Urothelium cell line (cell line): ENCODE results near the gene SIAH1.
"Not testable (repeated sequence)": the region's sequence is repeated elsewhere in the genome, so short reads cannot be mapped to it uniquely, and the experiment has no call there.

Experiments used
- DNase-seq: peaks from one replicate; pipeline ENCODE4 v3.0.0; 2011; ENCODE audit warnings: low spot score, mixed read lengths
- FAIRE-seq: peaks from 2 replicates; lab custom pipeline; 2011; peaks lifted over from hg19 to GRCh38; lab: Jason Lieb, UNC

Gene SIAH1, protein sequence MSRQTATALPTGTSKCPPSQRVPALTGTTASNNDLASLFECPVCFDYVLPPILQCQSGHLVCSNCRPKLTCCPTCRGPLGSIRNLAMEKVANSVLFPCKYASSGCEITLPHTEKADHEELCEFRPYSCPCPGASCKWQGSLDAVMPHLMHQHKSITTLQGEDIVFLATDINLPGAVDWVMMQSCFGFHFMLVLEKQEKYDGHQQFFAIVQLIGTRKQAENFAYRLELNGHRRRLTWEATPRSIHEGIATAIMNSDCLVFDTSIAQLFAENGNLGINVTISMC

DNA sequence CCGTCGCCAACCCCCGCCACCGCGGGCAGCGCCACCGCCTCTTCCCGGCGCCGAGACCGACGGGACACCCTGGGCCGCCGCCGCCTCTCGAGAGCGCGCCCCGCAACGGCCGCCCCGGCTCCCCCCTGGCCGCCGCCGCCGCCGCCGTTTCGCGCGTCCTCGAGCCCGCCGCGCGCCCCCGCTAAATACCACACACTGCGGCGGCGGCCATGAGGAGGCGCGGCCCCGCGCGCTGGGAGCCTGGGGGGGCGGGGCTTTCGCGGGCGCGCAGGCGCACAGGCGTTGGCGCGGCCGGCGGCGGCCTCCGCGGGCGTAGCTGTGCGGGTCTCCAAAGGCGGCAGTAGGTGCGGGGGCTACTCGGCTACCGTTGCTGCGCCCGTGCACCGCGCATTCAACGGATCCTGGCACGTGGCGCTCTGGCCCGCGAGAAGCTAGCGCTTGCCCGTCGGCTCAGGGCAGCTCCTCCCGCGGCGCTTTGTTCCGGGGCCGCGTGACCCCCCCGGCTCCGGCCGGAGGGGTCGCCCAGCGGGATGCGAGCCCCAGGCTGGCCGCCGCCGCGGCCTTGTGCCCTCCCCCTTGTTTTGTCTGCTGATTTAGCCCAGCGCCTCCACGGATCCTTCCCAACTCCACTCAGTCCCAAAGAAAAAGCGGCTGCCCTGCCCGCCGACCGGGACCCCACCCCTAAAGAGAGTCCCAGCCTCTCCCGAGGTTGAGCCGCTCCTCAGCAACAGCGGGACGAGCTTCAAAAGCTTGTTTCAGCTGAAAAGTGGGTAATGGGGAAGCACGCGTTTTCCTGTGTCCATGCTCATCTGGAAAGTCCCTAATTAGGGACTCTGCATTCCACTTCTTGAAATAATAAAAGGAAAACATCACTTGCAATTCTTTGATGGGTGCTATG is at the start of gene SIAH1:
SIAH1 (minus strand) TSS at position 161 of the 898 bp plus-strand sequence. CDS start 22,985 bp downstream, outside the sequence.
- FAIRE-seq (no peak), DNase-seq (peak; percentile 94)

DNA sequence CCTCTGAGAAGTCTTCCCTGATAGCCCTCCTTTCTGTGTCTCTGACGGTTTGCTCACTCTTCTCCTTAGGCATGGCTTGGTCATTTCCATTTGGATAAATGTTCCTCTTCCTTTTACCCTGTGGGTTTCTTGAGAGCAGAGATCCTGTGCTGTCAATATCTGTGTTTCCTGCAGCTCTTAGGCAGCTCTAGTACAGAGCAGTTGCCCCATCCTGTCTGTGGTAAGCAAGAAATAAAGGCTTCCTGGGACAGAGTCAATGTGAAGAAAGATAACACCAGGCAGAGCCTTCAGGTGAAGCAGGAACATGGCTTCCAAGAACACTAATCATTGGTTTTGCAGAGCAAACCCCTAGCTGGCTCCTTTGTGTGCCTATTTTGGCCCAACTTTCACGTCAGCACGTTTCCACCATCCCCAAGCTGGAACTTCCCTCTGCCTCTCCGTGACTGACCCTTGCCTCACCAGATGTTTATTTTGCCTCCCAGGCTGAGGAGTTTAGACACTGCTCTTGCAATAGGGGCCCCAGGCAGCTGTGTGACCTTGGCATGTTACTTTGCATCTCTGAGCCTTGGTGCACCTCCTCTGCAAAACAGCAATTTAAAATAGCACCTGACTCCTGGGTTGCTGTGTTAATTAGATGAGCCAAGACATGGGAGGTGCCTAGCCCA is 49.6 kb upstream of the SIAH1 start:
- DNase-seq (no peak), FAIRE-seq (no peak)

DNA sequence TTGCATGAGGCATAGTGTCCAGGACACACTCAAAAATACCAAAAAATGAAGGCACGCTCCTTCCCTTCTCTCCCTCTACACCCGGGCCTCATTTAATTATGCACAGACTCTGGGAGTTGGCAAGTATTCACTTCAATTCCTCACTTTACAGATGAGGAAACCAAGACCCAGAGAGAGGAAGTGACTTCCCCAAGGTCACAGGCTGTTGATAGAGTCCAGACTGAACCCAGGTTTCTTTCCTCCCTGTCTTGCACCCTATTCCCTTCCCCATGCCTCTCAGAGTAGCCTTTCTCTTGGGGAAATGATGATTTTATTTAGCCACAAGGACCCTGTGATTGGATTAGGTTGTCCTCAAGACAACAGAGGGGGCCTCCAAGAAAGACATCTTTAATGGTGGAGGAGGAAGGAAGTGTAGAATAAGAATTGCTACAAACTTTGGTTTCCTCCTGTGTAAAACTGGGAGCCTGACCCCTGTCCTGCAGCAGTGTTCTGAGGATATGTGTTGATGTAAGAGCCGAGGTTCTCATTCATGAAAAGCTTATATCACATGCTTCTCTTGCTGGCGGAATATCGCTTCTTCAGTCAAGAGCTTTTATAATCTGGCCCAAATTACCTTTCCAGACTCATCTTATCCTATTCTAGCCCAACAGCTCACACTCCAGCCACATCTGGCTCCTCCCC is 48.8 kb upstream of the SIAH1 start:
- FAIRE-seq (no peak), DNase-seq (no peak)

DNA sequence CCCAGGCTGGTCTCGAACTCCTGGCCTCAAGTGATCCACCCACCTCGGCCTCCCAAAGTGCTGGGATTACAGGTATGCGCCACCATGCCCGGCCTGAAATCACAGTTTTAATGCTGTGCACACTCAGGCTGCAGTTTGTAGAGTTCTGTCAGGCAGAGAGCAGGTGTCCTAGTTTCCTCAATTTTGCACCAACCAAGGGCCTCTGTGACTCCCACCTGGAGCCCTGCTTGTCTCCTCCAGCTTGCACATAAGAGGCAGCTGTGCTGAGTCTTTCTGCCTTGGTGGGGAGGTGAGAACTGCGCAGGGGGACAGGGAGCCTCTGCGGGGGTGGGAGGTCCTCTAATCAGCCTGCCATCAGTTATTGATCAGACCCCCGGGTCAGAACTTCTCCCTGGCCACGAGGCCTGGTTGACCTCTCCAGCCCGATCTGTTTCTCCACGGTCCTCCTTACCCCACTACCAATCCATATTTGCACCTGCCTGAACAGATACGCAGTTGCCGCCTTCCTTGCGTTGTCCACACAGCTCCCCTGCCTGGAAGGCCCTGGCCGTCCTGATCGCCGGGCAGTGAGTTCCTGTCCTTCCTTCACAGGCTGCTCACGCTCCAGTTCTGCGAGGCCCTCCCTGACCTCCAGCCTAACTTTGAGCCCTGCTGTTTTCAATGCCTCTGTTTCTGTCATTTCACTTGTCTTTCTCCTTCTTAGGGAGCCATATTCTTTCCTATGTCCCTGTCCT is 48.1 kb upstream of the SIAH1 start:
- DNase-seq = no peak
- FAIRE-seq = no peak

DNA sequence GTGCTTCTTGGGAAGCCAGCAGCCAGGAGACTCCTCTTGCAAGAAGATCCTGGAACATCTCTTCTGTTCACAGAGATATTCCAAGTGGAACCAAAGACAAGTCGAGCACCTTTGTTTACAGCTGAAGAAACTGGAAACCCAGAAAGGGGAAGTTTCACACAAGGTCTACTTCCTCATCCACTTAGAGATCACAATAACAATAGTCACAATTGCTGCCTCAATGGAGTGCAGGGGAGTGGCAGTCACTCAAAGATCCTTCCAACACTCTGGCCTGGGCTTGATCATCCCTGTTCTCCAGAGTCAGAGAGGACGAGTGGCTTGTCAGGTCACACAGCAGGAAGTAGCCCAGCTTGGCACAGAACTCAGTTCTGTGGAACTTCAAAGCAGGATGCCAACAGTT is 46.9 kb upstream of the SIAH1 start:
- DNase-seq (no peak), FAIRE-seq (no peak)

DNA sequence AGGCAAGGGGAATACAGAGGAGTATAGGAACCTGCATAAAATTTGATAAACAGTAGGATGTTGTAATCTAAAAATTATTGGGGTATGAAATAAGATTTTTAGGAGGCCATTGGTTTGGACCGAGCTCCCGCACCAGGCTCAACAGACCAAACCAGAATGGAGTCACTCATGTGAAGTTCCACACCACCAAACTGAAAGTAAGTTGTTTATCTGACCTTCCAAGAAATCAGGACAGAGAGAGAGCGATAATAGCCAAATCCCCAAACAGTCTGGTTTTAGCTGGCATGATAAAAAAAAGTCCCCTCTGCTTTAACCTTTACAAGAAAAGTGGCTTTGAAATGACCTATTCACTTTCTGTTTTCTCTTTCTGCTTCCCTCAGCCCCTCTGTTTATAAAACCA is 45.7 kb upstream of the SIAH1 start:
- no peak for FAIRE-seq
- no peak for DNase-seq

DNA sequence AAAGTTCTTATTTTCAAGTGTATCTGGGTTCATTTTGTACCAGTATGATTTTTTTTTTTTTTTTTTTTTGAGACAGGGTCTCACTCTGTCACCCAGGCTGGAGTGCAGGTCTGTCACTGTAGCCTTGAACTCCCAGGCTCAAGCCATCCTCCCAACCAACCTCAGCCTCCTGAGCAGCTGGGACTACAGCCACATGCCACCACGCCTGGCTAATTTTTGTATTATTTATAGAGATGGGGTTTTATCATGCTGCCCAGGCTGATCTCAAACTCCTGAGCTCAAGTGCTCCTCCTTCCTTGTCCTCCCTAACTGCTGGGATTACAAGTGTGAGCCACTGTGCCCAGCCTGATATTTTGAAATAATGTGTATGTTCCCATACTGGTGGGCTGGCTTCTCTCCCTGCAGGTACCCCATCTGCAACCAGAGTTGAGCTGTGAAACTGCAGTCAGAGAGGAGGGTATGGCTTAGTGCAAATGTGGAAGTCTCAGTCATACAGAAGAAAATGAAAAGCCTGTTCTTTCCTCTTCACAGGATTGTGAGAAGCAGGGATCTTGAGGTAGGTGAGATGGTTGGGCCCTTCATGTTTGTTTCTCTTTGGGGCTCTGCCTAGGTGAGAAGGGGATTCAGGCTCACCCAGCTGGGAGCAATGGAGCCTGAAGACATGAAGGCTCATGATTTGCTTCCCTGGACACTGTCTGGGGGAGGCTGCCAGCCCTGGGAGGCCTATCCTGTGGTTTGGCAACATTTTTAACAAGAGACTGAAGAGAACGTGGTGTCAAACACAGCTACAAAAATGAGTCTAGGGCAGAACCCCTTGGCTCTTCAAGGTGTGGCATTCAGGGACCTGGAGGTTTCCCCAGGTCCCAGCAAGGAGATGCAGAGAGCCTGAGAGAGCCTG is 41.3 kb upstream of the SIAH1 start:
- no peak for DNase-seq
- no peak for FAIRE-seq

DNA sequence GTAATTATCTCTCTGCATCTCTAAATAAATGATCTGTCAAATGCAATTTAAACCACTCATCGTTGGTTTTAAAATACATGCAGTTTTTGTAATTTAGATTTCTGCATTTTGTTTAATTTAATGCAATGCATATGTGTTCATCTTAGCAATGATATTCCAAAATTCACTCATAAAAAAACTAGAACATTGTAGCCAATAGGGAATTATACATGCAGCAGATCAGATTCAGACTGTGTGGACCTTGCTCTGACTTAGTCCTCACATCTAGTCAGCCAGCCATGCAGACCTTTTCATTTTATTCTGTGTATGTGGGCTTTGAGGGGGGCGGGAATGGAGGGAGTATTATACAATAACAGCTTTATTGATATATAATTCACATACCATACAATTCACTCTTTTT is 37.3 kb upstream of the SIAH1 start:
- FAIRE-seq (no peak), DNase-seq (no peak)

DNA sequence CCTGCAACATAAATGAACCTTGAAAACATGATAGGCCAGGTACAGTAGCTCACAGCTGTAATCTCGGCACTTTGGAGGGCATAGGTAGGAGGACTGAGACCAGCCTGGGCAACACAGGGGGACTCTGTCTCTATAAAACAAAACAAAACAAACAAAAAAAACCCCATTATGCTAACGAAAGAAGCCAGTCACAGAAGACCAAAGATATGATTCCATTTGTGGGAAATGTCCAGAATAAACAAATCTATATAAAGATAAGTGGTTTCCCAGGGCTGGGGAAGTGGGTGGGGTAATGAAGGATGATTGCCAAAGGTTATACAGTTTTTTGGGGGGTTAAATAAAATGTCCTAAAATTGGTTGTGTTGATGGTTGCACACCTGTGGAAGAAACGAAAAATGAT is 36.5 kb upstream of the SIAH1 start:
- DNase-seq (no peak), FAIRE-seq (no peak)

DNA sequence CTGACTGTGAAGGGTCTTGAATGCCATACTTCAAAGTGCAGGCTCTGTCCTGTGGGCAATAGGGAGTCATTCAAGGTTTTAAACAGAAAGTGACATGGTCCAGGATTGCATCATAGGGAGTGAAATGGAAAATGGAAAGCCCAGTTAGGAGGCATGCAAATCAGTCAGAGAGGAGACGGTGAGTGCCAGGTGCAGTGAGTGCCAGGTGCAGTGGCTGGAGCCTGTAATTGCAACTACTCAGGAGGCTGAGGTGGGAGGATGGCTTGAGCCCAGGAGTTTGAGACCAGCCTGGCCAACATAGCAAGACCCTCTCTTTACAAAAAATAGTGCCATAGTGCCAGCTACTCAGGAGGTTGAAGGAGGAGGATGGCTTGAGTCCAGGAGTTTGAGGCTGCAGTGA is 35.2 kb upstream of the SIAH1 start:
- DNase-seq = no peak
- no peak for FAIRE-seq

DNA sequence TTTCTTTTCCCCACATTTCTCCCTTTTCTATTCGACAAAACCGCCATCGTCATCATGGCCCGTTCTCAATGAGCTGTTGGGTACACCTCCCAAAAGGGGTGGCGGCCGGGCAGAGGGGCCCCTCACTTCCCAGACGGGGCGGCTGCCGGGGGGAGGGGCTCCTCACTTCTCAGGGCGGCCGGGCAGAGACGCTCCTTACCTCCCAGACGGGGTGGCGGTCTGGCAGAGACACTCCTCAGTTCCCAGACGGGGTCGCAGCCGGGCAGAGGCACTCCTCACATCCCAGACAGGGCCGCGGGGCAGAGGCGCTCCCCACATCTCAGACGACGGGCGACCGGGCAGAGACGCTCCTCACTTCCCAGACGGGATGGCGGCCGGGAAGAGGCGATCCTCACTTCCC is 31.4 kb upstream of the SIAH1 start:
- not testable (repeated sequence) for FAIRE-seq, DNase-seq

DNA sequence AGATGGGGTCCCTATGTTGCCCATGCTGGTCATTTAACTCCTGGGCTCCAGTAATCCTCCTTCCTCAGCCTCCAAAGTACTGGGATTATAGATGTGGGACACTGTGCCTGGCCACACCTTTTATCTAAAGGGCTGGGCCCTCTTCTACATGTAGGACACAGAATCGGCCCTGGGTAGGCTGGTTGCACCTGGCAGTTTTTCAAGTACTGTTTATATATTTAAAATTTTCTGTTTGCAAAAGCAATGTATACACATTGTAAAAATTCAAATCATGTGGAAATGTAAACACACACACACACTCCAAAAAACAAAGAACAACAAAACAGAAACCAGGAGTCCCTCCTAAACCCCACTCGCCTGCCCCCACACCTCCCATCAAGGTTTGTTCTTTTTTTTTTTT is 28.1 kb upstream of the SIAH1 start:
- DNase-seq (no peak), FAIRE-seq (no peak)

DNA sequence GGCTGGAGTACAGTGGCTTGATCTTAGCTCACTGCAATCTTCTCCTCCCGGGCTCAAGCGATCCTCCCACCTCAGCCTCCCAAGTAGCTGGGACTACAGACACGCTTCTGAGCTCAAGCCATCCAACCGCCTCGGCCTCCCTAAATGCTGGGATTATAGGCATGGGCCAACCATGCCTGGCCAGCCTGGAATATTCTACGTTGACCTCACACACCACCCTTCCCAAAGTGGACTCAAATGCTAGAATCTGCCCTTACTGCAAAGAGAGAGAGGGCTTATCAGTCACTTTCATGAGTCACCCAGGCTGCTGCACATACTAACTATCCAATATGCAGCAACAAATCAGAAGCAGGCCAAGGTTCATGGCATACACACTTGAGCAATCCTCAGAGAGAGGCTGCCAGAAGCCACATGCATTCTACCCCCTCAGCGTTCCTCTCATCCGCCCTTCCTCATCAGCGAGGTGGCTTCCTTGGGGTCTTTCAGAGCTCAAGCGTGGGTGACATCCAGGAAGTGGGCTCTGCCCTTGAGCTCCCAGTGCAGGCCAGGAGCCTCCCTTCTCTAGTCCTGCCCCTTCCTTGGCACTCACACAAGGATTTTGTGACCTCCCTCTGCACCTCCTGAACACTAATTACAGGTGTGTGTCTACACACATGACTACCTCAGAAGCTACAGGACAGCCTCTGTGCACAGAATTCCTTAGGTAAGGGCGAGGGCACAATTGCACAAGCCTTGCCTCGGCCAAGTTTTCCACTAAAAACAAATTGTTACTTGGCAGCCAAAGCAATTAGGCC is 24.8 kb upstream of the SIAH1 start:
- DNase-seq (peak; percentile 48), FAIRE-seq (no peak)

DNA sequence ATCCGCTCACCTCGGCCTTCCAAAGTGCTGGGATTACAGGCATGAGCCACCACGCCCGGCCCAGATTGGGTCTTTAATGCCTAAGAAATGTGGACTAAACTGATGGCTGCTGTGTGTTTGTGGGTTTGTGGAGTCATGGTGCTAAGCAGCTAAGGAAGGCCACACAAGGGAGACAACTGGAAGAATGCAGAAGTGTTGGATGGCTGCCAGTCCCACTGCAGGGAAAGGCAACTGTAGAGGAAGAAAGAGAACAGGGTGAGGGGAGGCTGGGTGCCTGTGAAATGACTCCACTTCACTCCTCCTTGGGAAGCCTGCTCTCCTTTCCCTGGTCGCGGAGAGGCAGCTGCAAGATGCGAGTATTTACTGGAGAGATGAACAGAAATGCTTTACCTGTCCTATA is 23.5 kb upstream of the SIAH1 start:
- peak; percentile 5 for FAIRE-seq
- DNase-seq = peak; percentile 67

DNA sequence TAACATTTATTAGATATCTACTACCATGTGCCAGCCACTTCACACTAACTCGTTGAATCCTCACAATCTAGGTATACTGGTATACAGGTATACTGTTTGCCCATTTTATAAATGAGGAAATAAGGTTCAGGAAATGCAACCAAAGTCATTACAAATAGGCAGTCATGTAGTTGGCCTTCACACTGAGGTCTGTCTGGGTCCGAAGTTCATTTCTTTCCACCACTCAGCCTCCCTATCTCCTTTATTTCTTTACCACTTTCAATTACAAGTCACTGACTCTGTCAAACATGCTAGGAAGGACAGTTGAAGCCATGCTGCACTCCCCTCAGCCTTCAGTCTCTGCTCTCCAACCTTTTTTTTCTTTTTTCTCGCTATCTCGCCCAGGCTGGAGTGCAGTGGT is 20.7 kb upstream of the SIAH1 start:
- FAIRE-seq (no peak), DNase-seq (no peak)

DNA sequence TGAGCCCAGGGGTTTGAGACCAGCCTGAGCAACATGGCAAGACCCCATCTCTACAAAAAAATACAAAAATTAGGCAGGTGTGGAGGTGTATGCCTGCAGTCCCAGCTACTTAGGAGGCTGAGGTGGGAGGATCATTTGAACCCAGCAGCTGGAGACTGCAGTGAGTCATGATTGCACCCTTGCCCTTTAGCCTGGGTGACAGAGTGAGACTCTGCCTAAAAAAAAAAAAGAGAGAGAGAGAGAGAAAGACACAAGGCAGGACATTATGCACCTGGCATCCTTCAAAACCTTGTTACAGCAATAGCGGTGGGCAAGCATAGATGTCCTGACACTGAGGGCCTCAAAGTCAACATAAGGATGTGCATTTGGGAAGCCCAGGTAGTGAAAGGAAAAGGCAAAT is 19.9 kb upstream of the SIAH1 start:
- DNase-seq (no peak), FAIRE-seq (no peak)

DNA sequence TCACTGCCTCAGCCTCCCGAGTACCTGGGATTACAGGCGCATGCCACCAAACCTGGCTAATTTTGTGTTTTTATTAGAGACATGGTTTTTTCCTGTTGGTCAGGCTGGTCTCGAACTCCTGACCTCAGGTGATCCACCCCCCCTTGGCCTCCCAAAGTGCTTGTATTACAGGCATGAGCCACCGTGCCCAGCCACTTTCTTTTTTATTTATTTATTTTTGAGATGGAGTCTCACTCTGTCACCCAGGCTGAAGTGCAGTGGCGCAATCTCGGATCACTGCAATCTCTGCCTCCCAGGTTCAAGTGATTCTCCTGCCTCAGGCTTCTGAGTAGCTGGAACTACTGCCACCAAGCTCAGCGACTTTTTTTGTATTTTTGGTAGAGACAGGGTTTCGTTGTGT is 17.3 kb upstream of the SIAH1 start:
- DNase-seq, FAIRE-seq: not testable (repeated sequence)

DNA sequence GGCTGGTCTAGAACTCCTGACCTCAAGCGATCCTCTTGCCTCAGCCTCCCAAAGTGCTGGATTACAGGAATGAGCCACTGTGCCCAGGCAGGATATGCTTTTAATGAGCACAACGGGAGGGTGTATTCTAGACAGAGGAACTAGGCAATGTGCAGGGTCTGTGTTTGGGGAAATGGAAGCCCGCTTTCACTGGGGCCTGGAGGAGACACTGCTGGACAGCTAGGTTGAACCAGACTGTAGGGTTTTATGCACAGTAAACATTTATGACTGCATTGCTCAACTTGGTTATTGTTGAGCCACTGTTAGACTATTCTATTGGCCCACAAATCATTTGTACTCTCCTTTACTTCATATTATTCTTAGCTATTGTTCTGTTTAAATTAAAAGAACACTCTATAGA is 10.2 kb upstream of the SIAH1 start:
- no peak for DNase-seq
- no peak for FAIRE-seq

DNA sequence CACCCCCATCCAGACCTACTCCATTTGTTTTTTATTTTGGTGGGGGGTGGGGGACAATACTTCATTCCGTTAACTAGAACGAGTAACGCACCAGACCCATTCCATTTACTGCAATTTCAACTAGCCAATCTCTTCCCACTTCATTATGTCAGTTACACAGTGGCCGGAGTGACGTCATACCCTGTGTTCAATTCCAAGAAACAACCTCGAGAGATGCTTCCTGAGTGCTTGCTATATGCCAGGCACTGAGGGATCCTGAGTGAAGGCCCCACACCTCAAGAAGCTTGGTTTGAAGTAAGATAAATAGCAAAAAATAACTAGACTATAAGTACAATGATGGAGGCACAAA is 9.1 kb upstream of the SIAH1 start:
- FAIRE-seq (peak; percentile 55), DNase-seq (no peak)
